Smooth muscle cell (in vitro differentiated cells): ENCODE data around the gene MACROD2. TPM values are rescaled to one million over a fixed set of nuclear protein-coding genes. Genes with fewer than 3 reads are reported as not detected.

Source experiments
- DNase-seq: peaks from one replicate; lab custom pipeline; 2025; ENCODE audit not compliant: unreplicated experiment; lab: John Stamatoyannopoulos, UW
- H2AFZ ChIP-seq: fragments of 200-600 bp; sonication (generic); 2 replicates; pipeline ENCODE4 v1.6.0; 2016; ENCODE audit warnings: antibody characterized with exemption, low read depth, mild to moderate bottlenecking
- H3F3A ChIP-seq: fragments of 200-600 bp; sonication (generic); 2 replicates; pipeline ENCODE4 v1.6.0; 2017; ENCODE audit warnings: antibody characterized with exemption, low read depth
- H3K27ac ChIP-seq: fragments of 200-600 bp; sonication (generic); 2 replicates; pipeline ENCODE4 v1.5.1; 2016; ENCODE audit warnings: low read depth, mild to moderate bottlenecking
- H3K27me3 ChIP-seq: fragments of 200-600 bp; sonication (generic); 2 replicates; pipeline ENCODE4 v1.6.1; 2016; ENCODE audit warnings: low read depth, mild to moderate bottlenecking
- H3K36me3 ChIP-seq: fragments of 200-600 bp; sonication (generic); 2 replicates; pipeline ENCODE4 v1.5.1; 2016; ENCODE audit warnings: low read depth
- H3K4me1 ChIP-seq: fragments of 200-600 bp; sonication (generic); 2 replicates; pipeline ENCODE4 v1.5.1; 2016; ENCODE audit warnings: low read depth
- H3K4me2 ChIP-seq: fragments of 200-600 bp; sonication (generic); 2 replicates; pipeline ENCODE4 v1.6.0; 2016; ENCODE audit warnings: mild to moderate bottlenecking
- H3K4me3 ChIP-seq: fragments of 200-600 bp; sonication (generic); 2 replicates; pipeline ENCODE4 v1.5.1; 2016; ENCODE audit warnings: mild to moderate bottlenecking
- H3K79me2 ChIP-seq: fragments of 200-600 bp; sonication (generic); 2 replicates; pipeline ENCODE4 v1.6.0; 2016; ENCODE audit warnings: low read depth, mild to moderate bottlenecking
- H3K9ac ChIP-seq: fragments of 200-600 bp; sonication (generic); 2 replicates; pipeline ENCODE4 v1.6.0; 2016; ENCODE audit warnings: low read depth
- H3K9me3 ChIP-seq: fragments of 200-600 bp; sonication (generic); replicated peaks from 2 replicates; pipeline ENCODE4 v1.5.1; 2016; ENCODE audit warnings: low read depth
- H4K20me1 ChIP-seq: fragments of 200-600 bp; sonication (generic); 2 replicates; pipeline ENCODE4 v1.6.0; 2016; ENCODE audit warnings: low read depth
- WGBS: methylation state at CpG from one replicate; pipeline ENCODE4 v1.1.7; 2016; ENCODE audit warnings: low lambda C conversion rate; 5-methylcytosine and 5-hydroxymethylcytosine counted together
- polyA plus RNA-seq: library from polyadenylated mRNA; unstranded; fragments of >200 nt; fragmentation: Nextera tagmentation; extraction: Ambion mirVana; gene quantifications from 2 replicates; pipeline ENCODE4 v1.2.1, GENCODE V29; 2016
- total RNA-seq: library from RNA; depleted of rRNA; stranded (reverse); fragments of >200 nt; gene quantifications from 2 replicates; pipeline ENCODE4 v1.2.3, GENCODE V29; 2014
- TF ChIP-seq, protein P1 (sequence below): fragments of 200-600 bp; sonication (generic); IDR thresholded peaks from 2 replicates; pipeline ENCODE4 v1.5.1; 2017; ENCODE audit warnings: borderline replicate concordance, mild to moderate bottlenecking, antibody characterized with exemption; ENCODE audit not compliant: insufficient read depth, poor library complexity, severe bottlenecking

Gene MACROD2
- total and polyA plus RNA-seq, 2 experiments from 2014 or later, result 0.04 to 0.32 TPM

DNA sequence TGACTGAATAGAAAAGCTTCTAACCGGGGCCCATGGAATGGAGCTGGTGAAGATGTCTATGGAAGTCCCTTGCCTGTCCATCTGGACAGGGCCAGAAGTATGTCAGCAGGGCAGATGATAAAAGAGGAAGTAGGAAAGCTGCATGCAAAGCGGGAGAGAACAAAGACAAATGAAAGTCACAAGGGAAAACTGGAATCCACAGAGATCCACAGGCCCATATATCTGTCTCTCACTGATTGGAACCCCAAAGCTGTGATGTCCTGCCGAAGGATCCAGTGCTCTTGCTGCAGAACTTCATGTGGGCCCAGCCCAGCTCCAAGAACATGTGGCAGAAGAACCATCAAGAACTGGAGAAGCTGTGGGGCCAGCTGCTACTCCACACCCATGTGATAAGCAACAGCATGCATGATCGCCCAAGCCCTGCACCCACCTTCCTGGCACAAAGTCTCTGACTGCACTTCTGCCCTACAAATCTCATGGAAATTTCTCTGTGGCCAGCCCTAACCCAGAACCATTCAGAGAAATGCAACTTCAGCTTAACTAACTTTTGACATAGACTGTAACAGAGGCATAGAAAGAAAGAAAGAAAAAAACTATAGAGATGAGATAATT, 1862.0 kb downstream of the MACROD2 start:
- Histone ChIP-seq H3K4me1 (no peaks in the 10 kb centered on the region), H3K36me3 (no peaks in the 10 kb centered on the region), H3K79me2 (no peaks in the 10 kb centered on the region), H3K9me3 (no peaks in the 10 kb centered on the region), H3F3A (no peaks in the 10 kb centered on the region), H3K4me3 (no peak overlapping the region), H2AFZ (no peak overlapping the region), H3K27me3 (no peaks in the 10 kb centered on the region), H3K4me2 (no peak overlapping the region), H3K27ac (no peak overlapping the region), H3K9ac (no peak overlapping the region), H4K20me1 (no peaks in the 10 kb centered on the region)
- no peak for DNase-seq
- TF ChIP-seq, protein P1, sequence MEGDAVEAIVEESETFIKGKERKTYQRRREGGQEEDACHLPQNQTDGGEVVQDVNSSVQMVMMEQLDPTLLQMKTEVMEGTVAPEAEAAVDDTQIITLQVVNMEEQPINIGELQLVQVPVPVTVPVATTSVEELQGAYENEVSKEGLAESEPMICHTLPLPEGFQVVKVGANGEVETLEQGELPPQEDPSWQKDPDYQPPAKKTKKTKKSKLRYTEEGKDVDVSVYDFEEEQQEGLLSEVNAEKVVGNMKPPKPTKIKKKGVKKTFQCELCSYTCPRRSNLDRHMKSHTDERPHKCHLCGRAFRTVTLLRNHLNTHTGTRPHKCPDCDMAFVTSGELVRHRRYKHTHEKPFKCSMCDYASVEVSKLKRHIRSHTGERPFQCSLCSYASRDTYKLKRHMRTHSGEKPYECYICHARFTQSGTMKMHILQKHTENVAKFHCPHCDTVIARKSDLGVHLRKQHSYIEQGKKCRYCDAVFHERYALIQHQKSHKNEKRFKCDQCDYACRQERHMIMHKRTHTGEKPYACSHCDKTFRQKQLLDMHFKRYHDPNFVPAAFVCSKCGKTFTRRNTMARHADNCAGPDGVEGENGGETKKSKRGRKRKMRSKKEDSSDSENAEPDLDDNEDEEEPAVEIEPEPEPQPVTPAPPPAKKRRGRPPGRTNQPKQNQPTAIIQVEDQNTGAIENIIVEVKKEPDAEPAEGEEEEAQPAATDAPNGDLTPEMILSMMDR, result no peak
- WGBS, result 93% methylated on average over 4 of the region's 4 CpGs

GRCh38 chr20:15859061-15859460, 1863.7 kb downstream of the MACROD2 start:
- Histone ChIP-seq H3K4me3 (no peak overlapping the region), H3K9me3 (no peaks in the 10 kb centered on the region), H3K4me2 (no peak overlapping the region), H3K27ac (no peak overlapping the region), H3K9ac (no peak overlapping the region), H3K36me3 (no peaks in the 10 kb centered on the region), H3K4me1 (no peaks in the 10 kb centered on the region), H4K20me1 (no peaks in the 10 kb centered on the region), H3K27me3 (no peaks in the 10 kb centered on the region), H3K79me2 (no peaks in the 10 kb centered on the region), H3F3A (no peaks in the 10 kb centered on the region), H2AFZ (no peak overlapping the region)
- TF ChIP-seq, protein P1, result no peak
- 98% methylated on average over 2 of the region's 2 CpGs for WGBS
- no peak for DNase-seq

- WGBS, result 80% methylated on average over 2 of the region's 2 CpGs
- Histone ChIP-seq H3K9me3 (no peaks in the 10 kb centered on the region), H3K9ac (no peak overlapping the region), H3K4me3 (no peak overlapping the region), H3K27me3 (no peaks in the 10 kb centered on the region), H3F3A (no peaks in the 10 kb centered on the region), H2AFZ (no peak overlapping the region), H3K27ac (no peak overlapping the region), H3K4me2 (no peak overlapping the region), H3K36me3 (no peaks in the 10 kb centered on the region), H3K79me2 (no peaks in the 10 kb centered on the region), H3K4me1 (no peaks in the 10 kb centered on the region), H4K20me1 (no peaks in the 10 kb centered on the region)
- TF ChIP-seq, protein P1, result no peak
- no peak for DNase-seq
These were observed 1865.5 kb downstream of the MACROD2 start for GRCh38 chr20:15860850-15861249.

GRCh38 chr20:15862178-15862577, 1866.9 kb downstream of the MACROD2 start:
- no peaks in the 10 kb centered on the region for H3F3A ChIP-seq
- no peak overlapping the region for H3K27ac ChIP-seq
- no peaks in the 10 kb centered on the region for H3K36me3 ChIP-seq
- no peak overlapping the region for H3K4me3 ChIP-seq
- WGBS, result 81% methylated on average over 4 of the region's 4 CpGs
- no peak overlapping the region for H3K9ac ChIP-seq
- H4K20me1 ChIP-seq, result no peaks in the 10 kb centered on the region
- DNase-seq, result no peak
- TF ChIP-seq, protein P1, result no peak
- H3K9me3 ChIP-seq, result no peaks in the 10 kb centered on the region
- H3K27me3 ChIP-seq, result no peaks in the 10 kb centered on the region
- H3K4me1 ChIP-seq, result no peaks in the 10 kb centered on the region
- H3K79me2 ChIP-seq, result no peaks in the 10 kb centered on the region
- H2AFZ ChIP-seq, result no peak overlapping the region
- H3K4me2 ChIP-seq, result no peak overlapping the region
